AG09309 (cell line): ENCODE results near the gene COL12A1.

Source experiments
- DNase-seq: peaks from one replicate; pipeline ENCODE4 v3.0.0-alpha.2; 2010; ENCODE audit warnings: low read depth
- H3K4me3 ChIP-seq: 2 replicates; pipeline ENCODE4 v1.5.1; 2011; ENCODE audit warnings: mild to moderate bottlenecking, low read depth, low read length, moderate library complexity; ENCODE audit not compliant: control insufficient read depth
- TF ChIP-seq, protein P1 (sequence below): IDR thresholded peaks from 2 replicates; pipeline ENCODE4 v1.5.1; 2011; ENCODE audit warnings: mild to moderate bottlenecking, low read depth, low read length, inconsistent platforms; ENCODE audit not compliant: insufficient read depth, control insufficient read depth; ENCODE audit errors: missing control alignments

Gene COL12A1

DNA sequence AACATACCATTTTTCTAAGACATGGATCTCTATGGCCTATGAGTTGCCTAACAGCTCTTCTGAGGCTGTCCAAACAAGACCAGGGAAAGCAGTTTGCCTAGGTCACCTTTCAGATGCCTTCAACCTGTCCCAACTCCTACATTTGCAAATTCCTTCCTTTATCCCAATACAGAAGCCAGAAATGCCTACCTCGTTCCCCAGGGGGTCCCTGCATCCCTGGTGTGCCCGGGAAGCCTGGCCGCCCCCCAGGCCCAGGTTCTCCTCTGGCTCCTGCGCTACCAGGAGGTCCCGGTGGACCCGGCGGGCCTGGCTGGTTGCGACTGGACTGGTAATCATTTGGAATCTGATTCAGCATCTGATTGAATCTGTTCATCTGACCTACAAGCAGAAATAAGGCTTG, 115.9 kb downstream of the COL12A1 start:
- TF ChIP-seq, protein P1, sequence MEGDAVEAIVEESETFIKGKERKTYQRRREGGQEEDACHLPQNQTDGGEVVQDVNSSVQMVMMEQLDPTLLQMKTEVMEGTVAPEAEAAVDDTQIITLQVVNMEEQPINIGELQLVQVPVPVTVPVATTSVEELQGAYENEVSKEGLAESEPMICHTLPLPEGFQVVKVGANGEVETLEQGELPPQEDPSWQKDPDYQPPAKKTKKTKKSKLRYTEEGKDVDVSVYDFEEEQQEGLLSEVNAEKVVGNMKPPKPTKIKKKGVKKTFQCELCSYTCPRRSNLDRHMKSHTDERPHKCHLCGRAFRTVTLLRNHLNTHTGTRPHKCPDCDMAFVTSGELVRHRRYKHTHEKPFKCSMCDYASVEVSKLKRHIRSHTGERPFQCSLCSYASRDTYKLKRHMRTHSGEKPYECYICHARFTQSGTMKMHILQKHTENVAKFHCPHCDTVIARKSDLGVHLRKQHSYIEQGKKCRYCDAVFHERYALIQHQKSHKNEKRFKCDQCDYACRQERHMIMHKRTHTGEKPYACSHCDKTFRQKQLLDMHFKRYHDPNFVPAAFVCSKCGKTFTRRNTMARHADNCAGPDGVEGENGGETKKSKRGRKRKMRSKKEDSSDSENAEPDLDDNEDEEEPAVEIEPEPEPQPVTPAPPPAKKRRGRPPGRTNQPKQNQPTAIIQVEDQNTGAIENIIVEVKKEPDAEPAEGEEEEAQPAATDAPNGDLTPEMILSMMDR, result no peak
- no peak overlapping the region for H3K4me3 ChIP-seq
- no peak for DNase-seq

DNA sequence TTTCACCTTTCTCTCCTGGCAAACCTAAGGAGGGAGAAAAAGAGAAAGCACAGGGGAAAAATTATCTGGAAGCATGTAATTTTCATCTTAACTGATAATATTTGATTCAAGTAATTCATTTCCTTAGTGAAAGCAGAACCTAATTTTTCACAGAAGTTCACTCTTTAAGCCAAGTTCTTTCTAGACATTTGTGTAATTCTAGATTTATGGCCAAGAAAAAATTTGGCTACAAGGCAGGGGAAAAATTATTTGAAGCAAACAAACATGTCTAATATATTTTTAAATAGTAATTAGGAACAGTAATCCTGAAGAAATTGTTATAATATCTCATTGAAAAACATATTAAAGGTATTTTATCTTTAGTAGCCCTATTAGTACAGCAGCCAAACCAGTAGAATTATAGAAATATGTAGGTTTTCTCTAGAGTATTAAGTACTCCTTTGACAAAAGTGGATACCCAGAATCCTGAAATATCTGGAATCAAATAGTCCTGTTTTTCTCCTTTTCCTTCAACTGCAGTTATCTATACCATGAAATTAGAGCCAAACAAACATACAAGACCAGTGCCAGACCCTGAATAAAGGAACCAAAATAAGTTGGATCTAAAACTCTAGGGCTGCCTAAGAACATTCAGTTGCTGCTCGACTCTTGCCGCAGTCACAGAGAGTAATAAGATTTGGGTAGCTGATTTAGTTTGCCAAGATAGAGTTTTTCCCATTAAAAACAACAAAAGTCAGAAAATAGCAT, 116.5 kb downstream of the COL12A1 start:
- TF ChIP-seq, protein P1, result no peak
- H3K4me3 ChIP-seq, result no peak overlapping the region
- DNase-seq, result no peak

DNA sequence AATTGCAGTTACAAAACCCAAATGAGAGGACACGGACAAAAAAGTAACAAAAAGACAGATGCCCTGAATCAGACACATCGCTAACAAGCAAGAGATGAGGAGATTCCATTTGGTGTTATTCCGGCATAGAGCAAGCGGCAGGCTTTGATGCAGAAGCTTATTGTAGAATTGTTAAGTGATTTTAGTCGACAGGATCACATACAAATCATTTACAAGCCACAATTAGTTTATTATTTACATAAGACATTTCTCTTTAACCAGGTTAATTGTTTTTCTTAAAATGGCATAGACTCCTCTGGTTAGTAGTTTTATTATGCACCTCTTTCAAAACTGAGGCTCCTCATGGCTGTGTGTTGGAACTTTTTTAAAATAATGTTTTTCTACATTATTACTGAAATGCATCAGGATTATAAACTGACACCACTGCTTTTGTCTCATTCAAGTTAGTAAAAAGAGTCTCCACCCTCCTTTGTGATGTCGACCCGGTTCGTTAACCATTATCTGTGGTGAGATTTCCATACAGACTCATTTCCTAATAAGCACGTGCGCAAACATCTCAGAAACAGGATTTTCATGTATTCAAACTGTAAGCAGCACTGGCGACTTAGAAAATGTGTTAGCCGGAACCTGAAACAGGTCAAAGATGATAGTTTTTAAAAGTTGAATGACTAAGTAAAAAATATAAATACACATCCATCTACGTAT, 119.8 kb downstream of the COL12A1 start:
- DNase-seq, result no peak
- TF ChIP-seq, protein P1, result no peak
- H3K4me3 ChIP-seq, result no peak overlapping the region

DNA sequence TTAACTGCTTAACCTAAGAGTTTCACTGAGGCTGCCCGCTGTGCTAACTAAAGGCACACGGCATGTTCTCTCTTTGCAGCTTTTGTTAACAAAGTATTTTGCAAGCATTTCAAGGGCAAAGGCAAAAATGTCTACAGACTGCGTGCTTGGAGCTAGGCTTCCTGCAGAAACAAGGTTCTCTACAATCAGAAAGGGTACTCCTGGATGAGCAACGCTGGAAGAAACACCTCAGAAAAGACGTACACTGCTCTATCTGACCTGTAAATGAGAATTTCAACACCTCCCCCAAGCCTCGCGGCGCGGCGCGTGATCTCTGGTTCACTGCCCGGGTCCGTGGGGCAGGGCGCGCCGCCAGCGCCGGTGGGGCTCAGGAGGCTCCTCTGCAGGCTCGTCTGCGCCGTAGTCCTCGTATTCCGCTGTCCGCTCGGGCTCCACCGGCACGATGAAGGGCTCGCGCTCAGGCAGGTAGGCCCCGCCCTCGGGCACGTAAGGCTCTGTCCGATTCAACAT, 120.9 kb downstream of the COL12A1 start:
- TF ChIP-seq, protein P1, result no peak
- H3K4me3 ChIP-seq, result no peak overlapping the region
- no peak for DNase-seq

DNA sequence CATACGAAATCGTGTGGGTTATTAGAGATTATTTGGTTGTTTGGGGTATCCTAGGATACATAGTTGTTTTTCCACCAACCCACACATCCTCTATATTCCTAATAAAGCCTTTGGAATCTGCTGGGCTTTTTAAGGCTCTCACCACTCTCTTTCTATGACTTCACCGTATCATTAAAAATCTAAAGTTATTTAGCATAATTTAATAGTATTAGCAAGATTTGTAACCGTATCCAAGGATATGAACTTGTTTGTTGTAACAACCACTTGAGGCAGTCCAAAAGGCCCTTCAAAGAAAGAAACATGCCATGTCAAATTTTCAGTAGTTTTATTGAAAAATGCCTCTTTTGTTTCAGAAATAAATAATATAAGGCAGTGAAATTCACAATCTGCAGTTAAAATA, 121.8 kb downstream of the COL12A1 start:
- TF ChIP-seq, protein P1, result no peak
- H3K4me3 ChIP-seq, result no peak overlapping the region
- no peak for DNase-seq

DNA sequence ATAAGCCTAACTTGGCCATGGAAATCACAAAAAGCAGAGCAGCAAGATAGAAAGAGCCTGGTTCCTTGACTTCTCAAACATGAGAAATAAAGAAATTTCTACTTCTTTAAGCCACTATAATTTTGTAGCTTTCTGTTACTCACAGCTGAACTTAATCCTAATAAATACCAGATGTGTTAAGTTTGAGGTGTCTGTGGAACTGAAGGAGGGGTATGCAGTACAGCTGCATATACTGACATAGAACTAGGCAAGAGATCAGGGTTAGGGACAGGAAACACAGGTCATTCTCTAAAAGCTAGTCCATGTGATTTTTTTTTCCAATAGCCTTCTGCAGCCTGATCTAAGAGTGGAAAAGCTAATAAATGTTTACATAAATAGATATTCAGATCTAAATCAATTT, 123.9 kb downstream of the COL12A1 start:
- H3K4me3 ChIP-seq, result no peak overlapping the region
- DNase-seq, result no peak
- TF ChIP-seq, protein P1, result no peak
